CD1c-positive myeloid dendritic cell (primary cell): ENCODE data around the gene LRRC17.
"Not testable (repeated sequence)": the region's sequence is repeated elsewhere in the genome, so short reads cannot be mapped to it uniquely, and the experiment has no call there.

Source experiments
- DNase-seq: peaks from one replicate; pipeline ENCODE4 v3.0.0-alpha.2; 2016; ENCODE audit errors: extremely low spot score

The LRRC17 gene

GRCh38 chr7:102897211-102897631 lies 15.6 kb upstream of the LRRC17 start:
- DNase-seq, result no peak

GRCh38 chr7:102897856-102898531 lies 14.8 kb upstream of the LRRC17 start:
- DNase-seq, result peak; percentile 21

GRCh38 chr7:102898532-102898859 lies 14.3 kb upstream of the LRRC17 start:
- peak; percentile 60 for DNase-seq

GRCh38 chr7:102902052-102902451 lies 10.7 kb upstream of the LRRC17 start:
- DNase-seq, result not testable (repeated sequence)

- DNase-seq, result not testable (repeated sequence)
Observed at GRCh38 chr7:102903576-102903975, 9.2 kb upstream of the LRRC17 start.

- no peak for DNase-seq
Observed at GRCh38 chr7:102908676-102909075, 4.1 kb upstream of the LRRC17 start.

- no peak for DNase-seq
Observed at GRCh38 chr7:102913826-102914225, 1.0 kb downstream of the LRRC17 start.

- DNase-seq, result no peak
Observed at GRCh38 chr7:102914585-102914984, 1.8 kb downstream of the LRRC17 start.

GRCh38 chr7:102916426-102916825 lies 3.6 kb downstream of the LRRC17 start:
- no peak for DNase-seq

GRCh38 chr7:102916881-102917280 lies 4.1 kb downstream of the LRRC17 start:
- DNase-seq, result no peak

- no peak for DNase-seq
Observed at GRCh38 chr7:102917436-102918353, 4.9 kb downstream of the LRRC17 start.

- DNase-seq, result no peak
Observed at GRCh38 chr7:102918845-102919244, 6.0 kb downstream of the LRRC17 start.

- no peak for DNase-seq
Observed at GRCh38 chr7:102925976-102926782, 13.4 kb downstream of the LRRC17 start.

- no peak for DNase-seq
Observed at GRCh38 chr7:102926783-102927140, 14.0 kb downstream of the LRRC17 start.

- no peak for DNase-seq
Observed at GRCh38 chr7:102927312-102927933, 14.6 kb downstream of the LRRC17 start.

GRCh38 chr7:102931757-102932156 lies 19.0 kb downstream of the LRRC17 start:
- DNase-seq, result no peak

- DNase-seq, result no peak
Observed at GRCh38 chr7:102933763-102934162, 21.0 kb downstream of the LRRC17 start.

GRCh38 chr7:102934239-102934638 lies 21.4 kb downstream of the LRRC17 start:
- DNase-seq, result no peak

GRCh38 chr7:102934701-102935100 lies 21.9 kb downstream of the LRRC17 start:
- DNase-seq, result no peak

GRCh38 chr7:102935450-102936115 lies 22.8 kb downstream of the LRRC17 start:
- DNase-seq, result no peak

GRCh38 chr7:102938679-102939078 lies 25.9 kb downstream of the LRRC17 start:
- DNase-seq, result no peak
